ENCODE results near the gene TRAPPC14. TPM values are rescaled to one million over a fixed set of nuclear protein-coding genes. Genes with fewer than 3 reads are reported as not detected.
"Not testable (repeated sequence)": the region's sequence is repeated elsewhere in the genome, so short reads cannot be mapped to it uniquely, and the experiment has no call there.

TRAPPC14 gene
- total and polyA plus RNA-seq, 4 experiments from 2014 or later: 1.4 to 73.0 (median 37.1) TPM

DNA sequence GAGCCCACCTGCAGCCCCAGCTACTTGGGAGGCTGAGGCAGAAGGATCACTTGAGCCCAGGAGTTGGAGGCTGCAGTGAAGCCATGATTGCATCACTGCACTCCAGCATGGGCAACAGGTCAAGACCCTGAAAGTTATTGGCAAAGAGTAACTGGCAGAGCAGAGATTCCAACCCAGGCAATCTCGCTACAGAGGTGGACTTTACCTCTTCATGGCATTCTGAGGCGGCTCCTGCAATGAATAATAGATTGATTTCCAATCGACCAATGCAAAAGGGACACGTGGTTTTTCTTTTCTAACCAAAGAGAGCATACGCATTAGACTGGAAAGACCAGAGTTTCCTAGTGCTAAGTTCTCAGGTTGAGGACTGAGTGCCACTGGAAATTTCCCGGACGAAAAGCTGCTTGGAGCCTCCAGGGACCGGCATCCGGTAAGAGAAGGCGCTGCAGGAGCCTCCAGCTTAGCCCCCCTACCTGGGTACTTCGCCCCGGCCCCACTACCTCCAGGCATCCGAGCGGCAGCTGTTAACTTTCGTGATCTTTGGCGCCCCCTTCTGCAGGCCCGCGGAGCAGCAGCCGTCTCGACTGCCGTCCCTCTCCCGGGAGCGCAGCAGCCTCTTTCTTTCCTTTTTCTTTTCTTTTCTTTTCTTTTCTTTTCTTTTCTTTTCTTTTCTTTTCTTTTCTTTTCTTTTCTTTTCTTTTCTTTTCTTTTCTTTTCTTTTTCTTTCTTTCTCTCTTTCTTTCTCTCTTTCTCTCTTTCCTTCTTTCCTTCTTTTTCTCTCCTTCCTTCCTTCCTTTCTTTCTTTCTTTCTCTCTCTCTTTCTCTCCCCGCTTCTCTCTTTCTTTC lies 27.7 kb downstream of the TRAPPC14 start:
- peak; percentile 78 to 82 (median 80) for DNase-seq
- peaks cover 0 to 9% of the 10 kb centered on the region in 2 donors for H3K36me3 Mint-ChIP-seq
- Histone ChIP-seq H3K4me3 (ENCODE audit: low read length in 2 of 2) (no peak overlapping the region), H3K27ac (ENCODE audit: low read depth, low read length) (no peak overlapping the region), H3K9me3 (ENCODE audit: control insufficient read depth in 1 of 2, low read length in 2 of 2) (no peaks in the 10 kb centered on the region), H3K4me1 (ENCODE audit: insufficient read depth, low read length) (peaks cover 27% of the 10 kb centered on the region), H3K27me3 (ENCODE audit: insufficient read depth, low read length) (no peaks in the 10 kb centered on the region), H3K36me3 (ENCODE audit: insufficient read depth, low read length) (no peaks in the 10 kb centered on the region)
- ChIA-PET POLR2A (ENCODE audit: partially characterized antibody) (interaction anchor here (0.5 to 5.5 kb wide), 10 partner anchors 11 to 142 kb away, joined by 3 to 45 read pairs (median 4); partner anchors contain the start of genes AP4M1, CNPY4, COPS6 and LAMTOR4), CTCF (ENCODE audit: partially characterized antibody) (interaction anchor here (0.6 to 7.2 kb wide), 31 partner anchors 10 to 1331 kb away, joined by 3 to 108 read pairs (median 5); partner anchors contain the start of genes AP4M1, CNPY4, GJC3 and GPC2)
- H3K27ac Mint-ChIP-seq: peak overlapping the region in 3 of 7 donors; percentile 19 to 52 (median 41)
- H3K27me3 Mint-ChIP-seq: no peaks in the 10 kb centered on the region
- peaks cover 0 to 3% (median 0%) of the 10 kb centered on the region in 8 donors for H3K9me3 Mint-ChIP-seq
- H3K4me1 Mint-ChIP-seq: peaks cover 12 to 30% (median 21%) of the 10 kb centered on the region in 4 donors
- intact Hi-C loops (cut with micrococcal nuclease): loop anchor here (1.0 kb wide), 1 partner anchor 218 kb away; no protein-coding TSS in a partner anchor
- H3K4me3 Mint-ChIP-seq: peak overlapping the region in 2 of 8 donors; percentile 41 to 43

DNA sequence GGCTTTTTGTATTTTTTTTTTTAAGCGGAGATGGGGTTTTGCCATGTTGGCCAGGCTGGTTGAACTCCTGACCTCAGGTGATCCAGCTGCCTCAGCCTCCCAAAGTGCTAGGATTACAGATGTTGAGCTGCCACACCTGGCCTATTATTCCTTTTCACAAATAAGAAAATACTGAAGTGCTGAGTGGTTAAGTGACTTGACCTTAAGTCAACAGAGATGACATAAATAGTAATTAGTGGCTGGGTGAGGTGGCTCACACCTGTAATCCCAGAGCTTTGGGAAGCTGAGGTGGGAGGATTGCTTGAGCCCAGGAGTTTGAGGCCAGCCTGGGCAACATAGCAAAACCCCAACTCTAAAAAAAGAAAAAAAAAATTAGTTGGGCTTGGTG lies 28.3 kb downstream of the TRAPPC14 start:
- H3K9me3 Mint-ChIP-seq; intact Hi-C loops (cut with micrococcal nuclease); H3K27ac Mint-ChIP-seq; H3K36me3 Mint-ChIP-seq; H3K27ac ChIP-seq (ENCODE audit: low read depth, low read length); H3K36me3 ChIP-seq (ENCODE audit: insufficient read depth, low read length); H3K4me3 Mint-ChIP-seq; H3K4me3 ChIP-seq (ENCODE audit: low read length in 2 of 2); H3K27me3 ChIP-seq (ENCODE audit: insufficient read depth, low read length); H3K27me3 Mint-ChIP-seq; H3K9me3 ChIP-seq (ENCODE audit: control insufficient read depth in 1 of 2, low read length in 2 of 2); DNase-seq: not testable (repeated sequence)
- CTCF ChIA-PET (ENCODE audit: partially characterized antibody): interaction anchor here (0.7 to 7.2 kb wide), 34 partner anchors 9 to 482 kb away, joined by 3 to 108 read pairs (median 5); partner anchors contain the start of genes AP4M1, AZGP1, CNPY4 and GJC3
- POLR2A ChIA-PET (ENCODE audit: partially characterized antibody): interaction anchor here (0.5 to 5.5 kb wide), 8 partner anchors 10 to 142 kb away, joined by 3 to 45 read pairs (median 4); partner anchors contain the start of genes AP4M1, CNPY4, COPS6 and LAMTOR4
- peaks cover 12 to 36% (median 21%) of the 10 kb centered on the region in 4 donors for H3K4me1 Mint-ChIP-seq
- H3K4me1 ChIP-seq (ENCODE audit: insufficient read depth, low read length): peaks cover 33% of the 10 kb centered on the region

DNA sequence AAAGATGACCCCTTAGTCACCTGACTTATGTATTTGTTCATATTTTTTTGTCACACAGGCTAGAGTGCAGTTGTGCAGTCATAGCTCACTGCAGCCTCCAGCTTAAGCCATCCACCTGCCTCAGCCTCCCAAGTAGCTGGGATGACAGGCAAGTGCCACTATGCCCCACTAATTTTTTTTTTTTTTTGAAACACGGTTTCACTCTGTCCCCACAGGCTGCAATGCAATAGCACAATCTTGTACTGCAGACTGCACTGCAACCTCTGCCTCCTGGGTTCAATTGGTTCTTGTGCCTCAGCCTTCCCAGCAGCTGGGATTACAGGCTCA lies 29.9 kb downstream of the TRAPPC14 start:
- peaks cover 0 to 19% of the 10 kb centered on the region in 2 donors for H3K36me3 Mint-ChIP-seq
- peak overlapping the region; percentile 77 to 99 (median 80) for H3K4me3 Mint-ChIP-seq
- Histone ChIP-seq H3K36me3 (ENCODE audit: insufficient read depth, low read length) (peaks cover 9% of the 10 kb centered on the region), H3K4me3 (ENCODE audit: low read length in 2 of 2) (no peak overlapping the region), H3K4me1 (ENCODE audit: insufficient read depth, low read length) (peaks cover 42% of the 10 kb centered on the region), H3K9me3 (ENCODE audit: control insufficient read depth in 1 of 2, low read length in 2 of 2) (no peaks in the 10 kb centered on the region), H3K27ac (ENCODE audit: low read depth, low read length) (no peak overlapping the region), H3K27me3 (ENCODE audit: insufficient read depth, low read length) (no peaks in the 10 kb centered on the region)
- no peak for DNase-seq
- H3K4me1 Mint-ChIP-seq: peaks cover 19 to 47% (median 30%) of the 10 kb centered on the region in 4 donors
- POLR2A ChIA-PET (ENCODE audit: partially characterized antibody): interaction anchor here (0.6 to 5.5 kb wide), 15 partner anchors 9 to 513 kb away, joined by 3 to 45 read pairs (median 3); partner anchors contain the start of genes AP4M1, CNPY4, GPC2 and LAMTOR4
- intact Hi-C loops (cut with micrococcal nuclease): no loop called here
- no peaks in the 10 kb centered on the region for H3K27me3 Mint-ChIP-seq
- peaks cover 0 to 3% (median 0%) of the 10 kb centered on the region in 8 donors for H3K9me3 Mint-ChIP-seq
- CTCF ChIA-PET (ENCODE audit: partially characterized antibody): interaction anchor here (0.6 to 7.2 kb wide), 15 partner anchors 17 to 214 kb away, joined by 3 to 56 read pairs (median 4); partner anchors contain the start of genes AP4M1, LAMTOR4, MCM7 and TRIM4
- peak overlapping the region in 6 of 7 donors; percentile 64 to 88 (median 86) for H3K27ac Mint-ChIP-seq

DNA sequence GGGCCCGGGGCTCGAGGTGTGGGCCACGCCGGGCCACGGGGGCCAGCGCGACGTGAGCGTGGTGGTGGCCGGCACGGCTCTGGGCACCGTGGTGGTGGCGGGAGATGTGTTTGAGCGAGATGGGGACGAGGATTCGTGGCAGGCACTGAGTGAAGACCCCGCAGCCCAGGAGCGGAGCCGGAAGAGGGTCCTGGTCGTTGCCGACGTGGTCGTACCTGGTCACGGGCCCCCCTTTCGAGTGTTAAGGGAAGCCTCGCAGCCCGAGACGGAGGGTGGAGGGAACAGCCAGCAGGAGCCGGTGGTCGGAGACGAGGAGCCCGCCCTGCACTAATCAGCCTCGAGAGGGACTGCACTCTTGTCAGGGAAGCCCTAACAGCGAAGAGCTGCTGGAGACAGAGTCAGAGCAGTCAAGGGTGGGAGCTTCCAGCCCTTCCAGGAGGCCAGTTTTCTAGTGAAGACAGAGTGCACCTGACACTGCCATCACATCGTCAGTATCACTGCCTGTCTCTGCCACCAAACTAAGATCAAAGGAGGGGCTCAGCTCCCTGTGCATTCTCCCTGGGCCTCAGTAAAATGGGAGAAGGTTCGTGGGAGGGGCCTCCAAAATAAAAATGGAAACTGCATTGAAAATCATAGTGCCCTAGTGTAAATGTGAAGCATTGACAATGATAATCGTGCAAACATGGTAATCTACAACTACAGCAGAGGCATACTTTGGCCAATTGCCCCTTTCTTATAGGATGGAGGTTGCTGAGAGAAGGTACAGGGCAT lies 30.5 kb downstream of the TRAPPC14 start:
- POLR2A ChIA-PET (ENCODE audit: partially characterized antibody): interaction anchor here (0.6 to 5.5 kb wide), 14 partner anchors 8 to 513 kb away, joined by 3 to 45 read pairs (median 3); partner anchors contain the start of genes AP4M1, CNPY4, GPC2 and LAMTOR4
- intact Hi-C loops (cut with micrococcal nuclease): loop anchor here (1.0 to 2.0 kb wide), 3 partner anchors 9 to 79 kb away; partner anchors contain the start of genes CNPY4, TAF6, ZNF3 and ZSCAN21
- Mint-ChIP-seq H3K27ac (peak overlapping the region; percentile 54 to 88 (median 85)), H3K4me3 (peak overlapping the region; percentile 77 to 99 (median 80)), H3K36me3 (peaks cover 0 to 19% of the 10 kb centered on the region in 2 donors), H3K27me3 (no peaks in the 10 kb centered on the region), H3K9me3 (peaks cover 0 to 3% (median 0%) of the 10 kb centered on the region in 8 donors), H3K4me1 (peaks cover 19 to 47% (median 30%) of the 10 kb centered on the region in 4 donors)
- peak overlapping the region; percentile 87 for H3K27ac ChIP-seq (ENCODE audit: low read depth, low read length)
- no peaks in the 10 kb centered on the region for H3K27me3 ChIP-seq (ENCODE audit: insufficient read depth, low read length)
- H3K4me1 ChIP-seq (ENCODE audit: insufficient read depth, low read length): peaks cover 42% of the 10 kb centered on the region
- peak in 3 of 5 donors; percentile 9 to 25 (median 17) for DNase-seq
- CTCF ChIA-PET (ENCODE audit: partially characterized antibody): interaction anchor here (0.6 to 7.2 kb wide), 12 partner anchors 18 to 215 kb away, joined by 3 to 56 read pairs (median 3); partner anchors contain the start of genes AP4M1, LAMTOR4, MCM7 and TRIM4
- no peaks in the 10 kb centered on the region for H3K9me3 ChIP-seq (ENCODE audit: control insufficient read depth in 1 of 2, low read length in 2 of 2)
- H3K4me3 ChIP-seq (ENCODE audit: low read length in 2 of 2): peak overlapping the region; percentile 94 to 98
- H3K36me3 ChIP-seq (ENCODE audit: insufficient read depth, low read length): peaks cover 9% of the 10 kb centered on the region

DNA sequence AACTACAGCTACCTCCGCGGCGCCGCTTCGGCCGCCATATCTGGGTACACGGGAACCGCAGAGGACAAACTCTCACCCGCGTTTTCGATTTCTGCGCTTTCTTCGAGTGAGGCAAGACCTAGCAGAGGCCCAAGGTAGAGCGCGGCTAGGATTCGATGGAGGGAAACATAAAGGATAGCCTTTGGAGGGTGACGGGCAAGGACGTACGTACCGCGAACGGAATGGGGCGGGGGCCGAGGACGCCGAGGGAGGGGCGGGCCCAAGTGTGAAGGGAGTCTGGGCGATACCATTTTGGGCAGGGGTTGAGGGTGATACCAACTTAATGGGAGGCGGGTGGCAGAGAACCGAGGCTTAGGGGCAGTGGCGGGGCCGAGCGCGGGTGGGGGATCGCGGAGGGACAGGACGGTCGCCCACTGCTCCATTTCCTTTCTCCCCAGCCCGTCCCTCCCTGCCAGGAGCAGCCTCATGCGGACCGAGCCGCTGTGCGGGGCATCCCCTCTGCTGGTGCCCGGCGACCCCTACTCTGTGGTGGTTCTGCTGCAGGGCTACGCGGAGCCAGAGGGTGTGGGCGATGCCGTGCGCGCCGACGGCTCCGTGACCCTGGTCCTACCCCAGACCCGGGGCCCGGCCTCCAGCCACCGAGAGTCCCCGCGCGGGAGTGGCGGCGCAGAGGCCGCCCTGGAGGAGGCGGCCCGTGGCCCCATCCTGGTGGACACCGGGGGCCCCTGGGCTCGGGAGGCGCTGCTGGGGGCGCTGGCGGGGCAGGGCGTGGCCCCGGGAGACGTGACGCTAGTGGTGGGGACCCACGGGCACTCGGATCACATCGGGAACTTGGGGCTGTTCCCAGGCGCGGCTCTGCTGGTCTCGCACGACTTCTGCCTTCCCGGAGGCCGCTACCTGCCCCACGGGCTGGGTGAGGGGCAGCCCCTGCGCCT lies 31.3 kb downstream of the TRAPPC14 start, which contains the start of gene MBLAC1:
Gene MBLAC1, plus strand, starts transcription at position 37 of the 935 bp plus-strand sequence. Its CDS starts 429 bp downstream, at position 466.
- peaks cover 20 to 46% (median 26%) of the 10 kb centered on the region in 4 donors for H3K4me1 Mint-ChIP-seq
- Histone ChIP-seq H3K9me3 (ENCODE audit: control insufficient read depth in 1 of 2, low read length in 2 of 2) (no peaks in the 10 kb centered on the region), H3K36me3 (ENCODE audit: insufficient read depth, low read length) (peaks cover 9% of the 10 kb centered on the region), H3K4me1 (ENCODE audit: insufficient read depth, low read length) (peaks cover 43% of the 10 kb centered on the region), H3K4me3 (ENCODE audit: low read length in 2 of 2) (peak within 1 kb of the TSS; percentile 94 to 98), H3K27me3 (ENCODE audit: insufficient read depth, low read length) (no peaks in the 10 kb centered on the region), H3K27ac (ENCODE audit: low read depth, low read length) (peak within 1 kb of the TSS; percentile 87)
- peak; percentile 92 to 94 (median 93) for DNase-seq
- H3K27ac Mint-ChIP-seq: peak within 1 kb of the TSS; percentile 98 to 100 (median 100)
- peak within 1 kb of the TSS; percentile 96 to 100 (median 99) for H3K4me3 Mint-ChIP-seq
- intact Hi-C loops (cut with micrococcal nuclease): loop anchor here (1.0 to 2.0 kb wide), 4 partner anchors 8 to 78 kb away; partner anchors contain the start of genes CNPY4, TAF6, ZNF3 and ZSCAN21
- peaks cover 0 to 24% of the 10 kb centered on the region in 2 donors for H3K36me3 Mint-ChIP-seq
- H3K9me3 Mint-ChIP-seq: peaks cover 0 to 3% (median 0%) of the 10 kb centered on the region in 8 donors
- POLR2A ChIA-PET (ENCODE audit: partially characterized antibody): interaction anchor here (0.7 to 7.9 kb wide), 25 partner anchors 7 to 579 kb away, joined by 3 to 175 read pairs (median 4); partner anchors contain the start of genes AP4M1, CNPY4, COPS6 and LAMTOR4
- CTCF ChIA-PET (ENCODE audit: partially characterized antibody): interaction anchor here (1.0 to 5.8 kb wide), 7 partner anchors 23 to 136 kb away, joined by 3 to 56 read pairs (median 3); partner anchors contain the start of genes AP4M1 and MCM7
- H3K27me3 Mint-ChIP-seq: no peaks in the 10 kb centered on the region

All from CD4-positive, alpha-beta memory T cell (primary cell).